MCF 10A (cell line): ENCODE data around the gene KIAA0513. TPM values are rescaled to one million over a fixed set of nuclear protein-coding genes. Genes with fewer than 3 reads are reported as not detected.

ENCODE experiments used
- BruUV-seq: library from RNA; stranded (reverse); fragments of 400-500 nt; replicated peaks from 2 replicates; lab custom pipeline; 2021; lab: Mats Ljungman, UMichigan
- CTCF ChIA-PET: fragments of 300-600 bp; sonication (Branson Sonifier 250); formaldehyde crosslinking; extraction: SDS; loops from one replicate; lab custom pipeline; 2021; ENCODE audit warnings: antibody characterized with exemption, inconsistent platforms; lab: Yijun Ruan, JAX
- POLR2A ChIA-PET: fragments of 300-600, 350-650 bp; sonication (Branson Sonifier 250); formaldehyde crosslinking; extraction: SDS; loops from one replicate; lab custom pipeline; 2020; ENCODE audit warnings: antibody characterized with exemption, inconsistent platforms; lab: Yijun Ruan, JAX
- DNase-seq: peaks from one replicate; pipeline ENCODE4 v3.0.0-alpha.2; 2018; ENCODE audit not compliant: unreplicated experiment
- H3K27ac Mint-ChIP-seq: one replicate; pipeline ENCODE4 v1.8.0; 2022; ENCODE audit warnings: mild to moderate bottlenecking, low read depth, mixed read lengths; ENCODE audit not compliant: unreplicated experiment
- H3K27me3 Mint-ChIP-seq: one replicate; pipeline ENCODE4 v1.8.0; 2022; ENCODE audit warnings: mixed read lengths; ENCODE audit not compliant: insufficient read depth, unreplicated experiment
- H3K36me3 Mint-ChIP-seq: one replicate; pipeline ENCODE4 v1.8.0; 2022; ENCODE audit warnings: mild to moderate bottlenecking, moderate library complexity, mixed read lengths; ENCODE audit not compliant: insufficient read depth, unreplicated experiment
- H3K4me1 Mint-ChIP-seq: one replicate; pipeline ENCODE4 v1.8.0; 2022; ENCODE audit warnings: mixed read lengths; ENCODE audit not compliant: insufficient read depth, unreplicated experiment
- H3K4me3 Mint-ChIP-seq: one replicate; pipeline ENCODE4 v1.8.0; 2022; ENCODE audit warnings: mild to moderate bottlenecking, moderate library complexity, mixed read lengths; ENCODE audit not compliant: unreplicated experiment
- H3K9me3 Mint-ChIP-seq: one replicate; pipeline ENCODE4 v1.8.0; 2022; ENCODE audit warnings: mixed read lengths; ENCODE audit not compliant: unreplicated experiment
- CTCF ChIP-seq: fragments of 200-600 bp; IDR thresholded peaks from one replicate; pipeline ENCODE4 v1.8.0; 2022; ENCODE audit warnings: antibody characterized with exemption, mild to moderate bottlenecking; ENCODE audit not compliant: unreplicated experiment
- intact Hi-C: fragments of 100-400 bp; cut with micrococcal nuclease; formaldehyde crosslinking; loops from 2 replicates; pipeline ENCODE4 v1.14.1; 2022
- total RNA-seq: library from RNA; stranded (reverse); gene quantifications from 2 replicates; pipeline ENCODE4 v1.2.3, GENCODE V29; 2022

Gene KIAA0513
- total RNA-seq, 1 experiment from 2014 or later, result 4.2 TPM

- Mint-ChIP-seq H3K27me3 (no peaks in the 10 kb centered on the region), H3K4me3 (no peak overlapping the region), H3K27ac (no peak overlapping the region), H3K9me3 (no peaks in the 10 kb centered on the region), H3K4me1 (peaks cover 15% of the 10 kb centered on the region), H3K36me3 (no peaks in the 10 kb centered on the region)
- no peak for TF ChIP-seq CTCF
- intact Hi-C loops, result no loop called here
- ChIA-PET POLR2A (interaction anchor here (3.3 kb wide), 1 partner anchor 10 kb away, joined by 20 read pairs; the partner anchor contains the start of gene KIAA0513), CTCF (no interaction called here)
- no peak for DNase-seq
- BruUV-seq, result no TSS peak
Measured at GRCh38 chr16:85017633-85018032, 10.0 kb upstream of the KIAA0513 start.

DNA sequence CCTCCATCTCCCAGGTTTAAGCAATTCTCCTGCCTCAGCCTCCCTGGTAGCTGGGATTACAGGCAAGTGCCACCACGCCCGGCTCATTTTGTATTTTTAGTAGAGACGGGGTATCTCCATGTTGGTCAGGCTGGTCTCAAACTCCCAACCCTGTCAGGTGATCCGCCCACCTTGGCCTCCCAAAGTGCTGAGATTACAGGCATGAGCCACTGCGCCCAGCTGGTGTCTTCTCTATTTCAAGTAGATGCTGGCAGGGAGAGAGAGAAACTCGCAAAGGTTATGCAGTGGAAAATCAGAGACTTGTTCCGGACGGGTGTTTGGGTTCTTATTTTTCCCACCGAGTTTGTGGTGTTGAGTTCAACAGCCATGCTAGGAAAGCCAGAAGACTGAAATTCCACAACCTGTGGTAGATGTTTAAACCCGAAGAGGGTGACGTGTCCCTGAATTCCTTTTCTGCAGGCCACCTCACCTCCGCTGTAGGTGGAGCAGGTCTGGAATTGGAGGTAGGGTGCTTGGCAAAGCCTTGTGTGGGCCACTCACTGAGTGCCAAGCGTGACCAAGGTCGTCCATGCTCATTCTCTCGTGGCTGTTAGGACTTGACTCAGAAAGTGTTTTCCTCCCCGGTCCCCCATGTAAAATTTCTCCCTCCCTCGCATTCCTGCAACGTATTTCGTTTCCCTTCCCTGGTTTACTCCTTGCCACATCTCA lies 8.9 kb upstream of the KIAA0513 start:
- intact Hi-C loops, result no loop called here
- Mint-ChIP-seq H3K27ac (no peak overlapping the region), H3K36me3 (no peaks in the 10 kb centered on the region), H3K4me3 (no peak overlapping the region), H3K4me1 (peaks cover 15% of the 10 kb centered on the region), H3K27me3 (no peaks in the 10 kb centered on the region), H3K9me3 (no peaks in the 10 kb centered on the region)
- DNase-seq, result no peak
- no TSS peak for BruUV-seq
- TF ChIP-seq CTCF, result no peak
- CTCF ChIA-PET, result interaction anchor here (0.7 kb wide), 1 partner anchor 66 kb away, joined by 3 read pairs; no protein-coding TSS in a partner anchor
- POLR2A ChIA-PET, result interaction anchor here (1.0 to 1.8 kb wide), 2 partner anchors 10 to 23 kb away, joined by 3 to 7 read pairs; partner anchors contain the start of gene KIAA0513

- DNase-seq, result peak; percentile 41
- Mint-ChIP-seq H3K27me3 (no peaks in the 10 kb centered on the region), H3K4me3 (no peak overlapping the region), H3K27ac (no peak overlapping the region), H3K36me3 (no peaks in the 10 kb centered on the region), H3K4me1 (peaks cover 15% of the 10 kb centered on the region), H3K9me3 (no peaks in the 10 kb centered on the region)
- CTCF ChIA-PET, result interaction anchor here (0.6 to 1.2 kb wide), 4 partner anchors 49 to 271 kb away, joined by 3 read pairs; no protein-coding TSS in a partner anchor
- TF ChIP-seq CTCF, result no peak
- BruUV-seq, result no TSS peak
- intact Hi-C loops, result no loop called here
- POLR2A ChIA-PET, result interaction anchor here (0.9 to 2.3 kb wide), 5 partner anchors 8 to 25 kb away, joined by 3 to 21 read pairs (median 6); partner anchors contain the start of genes KIAA0513 and ZDHHC7
Measured at GRCh38 chr16:85019659-85020245, 7.8 kb upstream of the KIAA0513 start.
